HG02763 (cell line): Measurements from ENCODE around the gene ANAPC16.
"Not testable (repeated sequence)": the region's sequence is repeated elsewhere in the genome, so short reads cannot be mapped to it uniquely, and the experiment has no call there.

Source experiments
- ATAC-seq: cut with Tn5 transposase; IDR thresholded peaks from one replicate; pipeline ENCODE4 v1.9.1; 2021; ENCODE audit warnings: mild to moderate bottlenecking, moderate library complexity; ENCODE audit not compliant: unreplicated experiment

The ANAPC16 gene

GRCh38 chr10:72211381-72211780 lies 4.4 kb upstream of the ANAPC16 start:
- ATAC-seq = not testable (repeated sequence)

GRCh38 chr10:72211832-72212231 lies 4.0 kb upstream of the ANAPC16 start:
- not testable (repeated sequence) for ATAC-seq

- ATAC-seq = no peak
Measured at GRCh38 chr10:72218325-72218724, 2.5 kb downstream of the ANAPC16 start.

GRCh38 chr10:72218726-72219125 lies 2.9 kb downstream of the ANAPC16 start:
- ATAC-seq = no peak

GRCh38 chr10:72219235-72219814 lies 3.5 kb downstream of the ANAPC16 start:
- ATAC-seq = no peak

GRCh38 chr10:72220637-72221036 lies 4.8 kb downstream of the ANAPC16 start:
- ATAC-seq = no peak

- no peak for ATAC-seq
Measured at GRCh38 chr10:72221278-72221677, 5.5 kb downstream of the ANAPC16 start.

GRCh38 chr10:72223743-72224101 lies 7.9 kb downstream of the ANAPC16 start:
- no peak for ATAC-seq

- not testable (repeated sequence) for ATAC-seq
Measured at GRCh38 chr10:72224191-72224590, 8.4 kb downstream of the ANAPC16 start.

- ATAC-seq = no peak
Measured at GRCh38 chr10:72226418-72227027, 10.7 kb downstream of the ANAPC16 start.

GRCh38 chr10:72227826-72228225 lies 12.0 kb downstream of the ANAPC16 start:
- ATAC-seq = no peak

GRCh38 chr10:72228318-72228751 lies 12.5 kb downstream of the ANAPC16 start:
- no peak for ATAC-seq

- ATAC-seq = no peak
Measured at GRCh38 chr10:72229261-72230251, 13.7 kb downstream of the ANAPC16 start.

GRCh38 chr10:72233621-72234020 lies 17.8 kb downstream of the ANAPC16 start:
- ATAC-seq = no peak

GRCh38 chr10:72234560-72235095 lies 18.8 kb downstream of the ANAPC16 start:
- no peak for ATAC-seq

GRCh38 chr10:72235544-72236279 lies 19.9 kb downstream of the ANAPC16 start:
- ATAC-seq = no peak

- no peak for ATAC-seq
Measured at GRCh38 chr10:72238392-72239175, 22.8 kb downstream of the ANAPC16 start.

GRCh38 chr10:72239409-72239808 lies 23.6 kb downstream of the ANAPC16 start:
- ATAC-seq = no peak

- ATAC-seq = no peak
Measured at GRCh38 chr10:72240371-72240770, 24.6 kb downstream of the ANAPC16 start.

GRCh38 chr10:72241691-72242252 lies 26.0 kb downstream of the ANAPC16 start:
- ATAC-seq = no peak
